Liver (tissue), 9 donors: ENCODE data around the gene SLIT3. TPM values are rescaled to one million over a fixed set of nuclear protein-coding genes. Genes with fewer than 3 reads are reported as not detected.

Experiments
- DNase-seq: peaks from one replicate; pipeline ENCODE4 v3.0.0-alpha.2; 2017; ENCODE audit warnings: low spot score
- H3K27ac ChIP-seq, 2 donors: one replicate each; pipeline ENCODE4 v1.7.0; 2013; ENCODE audit warnings: inconsistent platforms in 2 of 2, low read length in 2 of 2, control low read depth in 1 of 2, low read depth in 1 of 2, mild to moderate bottlenecking in 1 of 2
- H3K27me3 ChIP-seq, 4 donors: one replicate each; pipeline versions ENCODE4 v1.6.1 to v1.7.0; 2013; ENCODE audit warnings: low read length in 3 of 4, inconsistent platforms in 1 of 4, mild to moderate bottlenecking in 1 of 4, moderate library complexity in 1 of 4; ENCODE audit not compliant: control insufficient read depth in 4 of 4, insufficient read depth in 4 of 4
- H3K36me3 ChIP-seq, 4 donors: one replicate each; pipeline versions ENCODE4 v1.6.1 to v1.7.0; 2013; ENCODE audit warnings: low read length in 3 of 4, mild to moderate bottlenecking in 3 of 4, low read depth in 1 of 4, moderate library complexity in 1 of 4; ENCODE audit not compliant: control insufficient read depth in 4 of 4, insufficient read depth in 3 of 4
- H3K4me1 ChIP-seq, 4 donors: one replicate each; pipeline versions ENCODE4 v1.6.1 to v1.7.0; 2013; ENCODE audit warnings: low read length in 3 of 4, mild to moderate bottlenecking in 3 of 4, moderate library complexity in 1 of 4; ENCODE audit not compliant: control insufficient read depth in 4 of 4, insufficient read depth in 4 of 4
- H3K4me3 ChIP-seq, 3 donors: one replicate each; pipeline versions ENCODE4 v1.6.1 to v1.7.0; 2013; ENCODE audit warnings: low read length in 3 of 3, control low read depth in 1 of 3, low read depth in 1 of 3, mild to moderate bottlenecking in 1 of 3
- H3K9ac ChIP-seq, 2 donors: one replicate each; pipeline ENCODE4 v1.7.0; 2013; ENCODE audit warnings: low read length in 2 of 2, mild to moderate bottlenecking in 2 of 2, moderate library complexity in 2 of 2, control low read depth in 1 of 2, low read depth in 1 of 2
- H3K9me3 ChIP-seq, 4 donors: one replicate each; pipeline versions ENCODE4 v1.6.1 to v1.7.0; 2013; ENCODE audit warnings: low read length in 3 of 4; ENCODE audit not compliant: control insufficient read depth in 4 of 4
- EGR1 ChIP-seq, 2 donors: IDR thresholded peaks; 2 replicates each; pipeline ENCODE4 v1.6.1; 2016 to 2018; ENCODE audit warnings: antibody characterized with exemption in 2 of 2, low read depth in 2 of 2
- FOXA1 ChIP-seq: IDR thresholded peaks from 2 replicates; pipeline ENCODE4 v1.6.1; 2016; ENCODE audit warnings: antibody characterized with exemption
- FOXA2 ChIP-seq: IDR thresholded peaks from 2 replicates; pipeline ENCODE4 v1.6.1; 2016; ENCODE audit warnings: antibody characterized with exemption
- GABPA ChIP-seq, 2 donors: IDR thresholded peaks in 1 of 2; conservative IDR thresholded peaks in 1 of 2; 2 replicates each; pipeline ENCODE4 v1.6.1; 2016; ENCODE audit warnings: antibody characterized with exemption in 2 of 2, mild to moderate bottlenecking in 1 of 2, moderate library complexity in 1 of 2
- HNF4A ChIP-seq, 2 donors: conservative IDR thresholded peaks; 2 replicates each; pipeline ENCODE4 v1.6.1; 2016; ENCODE audit warnings: antibody characterized with exemption in 2 of 2, mild to moderate bottlenecking in 2 of 2
- HNF4G ChIP-seq: IDR thresholded peaks from 2 replicates; pipeline ENCODE4 v1.6.1; 2016; ENCODE audit warnings: antibody characterized with exemption
- JUND ChIP-seq, 2 donors: IDR thresholded peaks; 2 replicates each; pipeline ENCODE4 v1.6.1; 2016; ENCODE audit warnings: antibody characterized with exemption in 2 of 2
- NR2F2 ChIP-seq: IDR thresholded peaks from 2 replicates; pipeline ENCODE4 v1.6.1; 2016; ENCODE audit warnings: antibody characterized with exemption
- RAD21 ChIP-seq, 2 donors: IDR thresholded peaks; 2 replicates each; pipeline ENCODE4 v1.6.1; 2016; ENCODE audit warnings: antibody characterized with exemption in 2 of 2, mild to moderate bottlenecking in 2 of 2
- RXRA ChIP-seq, 2 donors: IDR thresholded peaks; 2 replicates each; pipeline ENCODE4 v1.6.1; 2017 to 2018; ENCODE audit warnings: antibody characterized with exemption in 2 of 2, mild to moderate bottlenecking in 1 of 2
- SP1 ChIP-seq: IDR thresholded peaks from 2 replicates; pipeline ENCODE4 v1.6.1; 2018; ENCODE audit warnings: antibody characterized with exemption, mild to moderate bottlenecking
- TAF1 ChIP-seq: conservative IDR thresholded peaks from 2 replicates; pipeline ENCODE4 v1.6.1; 2016; ENCODE audit warnings: antibody characterized with exemption, mild to moderate bottlenecking
- YY1 ChIP-seq: IDR thresholded peaks from 2 replicates; pipeline ENCODE4 v1.6.1; 2016; ENCODE audit warnings: antibody characterized with exemption, mild to moderate bottlenecking
- WGBS: extraction: QIAGEN DNeasy Blood & Tissue Kit; methylation state at CpG from one replicate; pipeline ENCODE4 v1.1.7; 2013; 5-methylcytosine and 5-hydroxymethylcytosine counted together
- polyA plus RNA-seq, 2 donors: library from polyadenylated mRNA; stranded (reverse) in 1 of 2; unstranded in 1 of 2; fragments of 200-250 nt in 1 of 2; fragments of >200 nt in 1 of 2; fragmentation: Nextera tagmentation in 1 of 2; extraction: Ambion mirVana in 1 of 2; gene quantifications; one replicate each; pipeline versions ENCODE4 v1.2.1 to v1.2.3, GENCODE V29; 2013 to 2015
- total RNA-seq, 2 donors: library from RNA; depleted of rRNA; stranded (reverse); fragments of >200 nt; gene quantifications; one replicate each; pipeline ENCODE4 v1.2.3, GENCODE V29; 2014
- TF ChIP-seq, protein P1 (sequence below): IDR thresholded peaks from 2 replicates; pipeline ENCODE4 v1.6.1; 2016; ENCODE audit warnings: antibody characterized with exemption
- TF ChIP-seq, protein P2 (sequence below): IDR thresholded peaks from 2 replicates; pipeline ENCODE4 v1.6.1; 2016; ENCODE audit warnings: antibody characterized with exemption, mild to moderate bottlenecking
- TF ChIP-seq, protein P3 (sequence below): fragments of 150-350 bp; IDR thresholded peaks from 2 replicates; pipeline ENCODE4 v1.5.1; 2017; ENCODE audit warnings: improper control_type of control experiment, low read depth, low read length; ENCODE audit not compliant: missing input control
- TF ChIP-seq, protein P4 (sequence below): IDR thresholded peaks from 2 replicates; pipeline ENCODE4 v1.6.1; 2016; ENCODE audit warnings: antibody characterized with exemption
- TF ChIP-seq, protein P5 (sequence below): IDR thresholded peaks from 2 replicates; pipeline ENCODE4 v1.6.1; 2016; ENCODE audit warnings: antibody characterized with exemption
- donor health status: healthy.
- donor health status: healthy.
- donor health status: healthy.
- donor health status: healthy.
- donor health status: healthy.

Gene SLIT3
- total and polyA plus RNA-seq, 4 donors, result 0.61 to 1.3 (median 0.91) TPM

DNA sequence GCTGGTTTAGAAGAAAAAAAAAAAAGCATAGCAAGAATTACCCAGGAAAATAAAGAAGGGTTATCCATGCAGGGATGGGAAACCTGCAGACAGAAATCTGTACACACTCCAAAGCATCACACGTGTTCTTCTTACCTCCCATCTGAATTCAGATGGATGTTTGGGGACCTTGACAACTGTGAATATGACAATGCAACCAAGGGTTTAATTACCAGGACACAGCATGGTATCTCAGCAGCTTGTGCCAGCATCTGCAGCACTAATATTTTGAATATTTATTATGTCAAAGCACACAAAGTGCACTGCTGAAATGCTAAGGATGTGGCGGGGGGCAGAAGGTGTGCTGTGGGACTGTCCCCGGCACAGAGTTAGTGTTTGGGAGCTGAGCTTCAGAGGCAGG, 47.9 kb downstream of the SLIT3 start:
- Histone ChIP-seq H3K27me3 (peaks cover 0 to 5% (median 0%) of the 10 kb centered on the region in 4 donors), H3K9me3 (no peaks in the 10 kb centered on the region), H3K27ac (no peak overlapping the region), H3K36me3 (no peaks in the 10 kb centered on the region), H3K4me3 (no peak overlapping the region), H3K9ac (no peak overlapping the region), H3K4me1 (no peaks in the 10 kb centered on the region)
- no peak for TF ChIP-seq EGR1 (IDR thresholded peaks at IDR 0.05; ENCODE audit: low read depth in 2 of 2)
- TF ChIP-seq RXRA (IDR thresholded peaks at IDR 0.05), result no peak
- TF ChIP-seq, protein P1, sequence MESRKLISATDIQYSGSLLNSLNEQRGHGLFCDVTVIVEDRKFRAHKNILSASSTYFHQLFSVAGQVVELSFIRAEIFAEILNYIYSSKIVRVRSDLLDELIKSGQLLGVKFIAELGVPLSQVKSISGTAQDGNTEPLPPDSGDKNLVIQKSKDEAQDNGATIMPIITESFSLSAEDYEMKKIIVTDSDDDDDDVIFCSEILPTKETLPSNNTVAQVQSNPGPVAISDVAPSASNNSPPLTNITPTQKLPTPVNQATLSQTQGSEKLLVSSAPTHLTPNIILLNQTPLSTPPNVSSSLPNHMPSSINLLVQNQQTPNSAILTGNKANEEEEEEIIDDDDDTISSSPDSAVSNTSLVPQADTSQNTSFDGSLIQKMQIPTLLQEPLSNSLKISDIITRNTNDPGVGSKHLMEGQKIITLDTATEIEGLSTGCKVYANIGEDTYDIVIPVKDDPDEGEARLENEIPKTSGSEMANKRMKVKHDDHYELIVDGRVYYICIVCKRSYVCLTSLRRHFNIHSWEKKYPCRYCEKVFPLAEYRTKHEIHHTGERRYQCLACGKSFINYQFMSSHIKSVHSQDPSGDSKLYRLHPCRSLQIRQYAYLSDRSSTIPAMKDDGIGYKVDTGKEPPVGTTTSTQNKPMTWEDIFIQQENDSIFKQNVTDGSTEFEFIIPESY, result no peak
- TF ChIP-seq, protein P2, sequence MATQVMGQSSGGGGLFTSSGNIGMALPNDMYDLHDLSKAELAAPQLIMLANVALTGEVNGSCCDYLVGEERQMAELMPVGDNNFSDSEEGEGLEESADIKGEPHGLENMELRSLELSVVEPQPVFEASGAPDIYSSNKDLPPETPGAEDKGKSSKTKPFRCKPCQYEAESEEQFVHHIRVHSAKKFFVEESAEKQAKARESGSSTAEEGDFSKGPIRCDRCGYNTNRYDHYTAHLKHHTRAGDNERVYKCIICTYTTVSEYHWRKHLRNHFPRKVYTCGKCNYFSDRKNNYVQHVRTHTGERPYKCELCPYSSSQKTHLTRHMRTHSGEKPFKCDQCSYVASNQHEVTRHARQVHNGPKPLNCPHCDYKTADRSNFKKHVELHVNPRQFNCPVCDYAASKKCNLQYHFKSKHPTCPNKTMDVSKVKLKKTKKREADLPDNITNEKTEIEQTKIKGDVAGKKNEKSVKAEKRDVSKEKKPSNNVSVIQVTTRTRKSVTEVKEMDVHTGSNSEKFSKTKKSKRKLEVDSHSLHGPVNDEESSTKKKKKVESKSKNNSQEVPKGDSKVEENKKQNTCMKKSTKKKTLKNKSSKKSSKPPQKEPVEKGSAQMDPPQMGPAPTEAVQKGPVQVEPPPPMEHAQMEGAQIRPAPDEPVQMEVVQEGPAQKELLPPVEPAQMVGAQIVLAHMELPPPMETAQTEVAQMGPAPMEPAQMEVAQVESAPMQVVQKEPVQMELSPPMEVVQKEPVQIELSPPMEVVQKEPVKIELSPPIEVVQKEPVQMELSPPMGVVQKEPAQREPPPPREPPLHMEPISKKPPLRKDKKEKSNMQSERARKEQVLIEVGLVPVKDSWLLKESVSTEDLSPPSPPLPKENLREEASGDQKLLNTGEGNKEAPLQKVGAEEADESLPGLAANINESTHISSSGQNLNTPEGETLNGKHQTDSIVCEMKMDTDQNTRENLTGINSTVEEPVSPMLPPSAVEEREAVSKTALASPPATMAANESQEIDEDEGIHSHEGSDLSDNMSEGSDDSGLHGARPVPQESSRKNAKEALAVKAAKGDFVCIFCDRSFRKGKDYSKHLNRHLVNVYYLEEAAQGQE, result no peak
- TF ChIP-seq TAF1, result no peak
- 69% methylated on average over 3 of the region's 3 CpGs for WGBS
- DNase-seq, result no peak

DNA sequence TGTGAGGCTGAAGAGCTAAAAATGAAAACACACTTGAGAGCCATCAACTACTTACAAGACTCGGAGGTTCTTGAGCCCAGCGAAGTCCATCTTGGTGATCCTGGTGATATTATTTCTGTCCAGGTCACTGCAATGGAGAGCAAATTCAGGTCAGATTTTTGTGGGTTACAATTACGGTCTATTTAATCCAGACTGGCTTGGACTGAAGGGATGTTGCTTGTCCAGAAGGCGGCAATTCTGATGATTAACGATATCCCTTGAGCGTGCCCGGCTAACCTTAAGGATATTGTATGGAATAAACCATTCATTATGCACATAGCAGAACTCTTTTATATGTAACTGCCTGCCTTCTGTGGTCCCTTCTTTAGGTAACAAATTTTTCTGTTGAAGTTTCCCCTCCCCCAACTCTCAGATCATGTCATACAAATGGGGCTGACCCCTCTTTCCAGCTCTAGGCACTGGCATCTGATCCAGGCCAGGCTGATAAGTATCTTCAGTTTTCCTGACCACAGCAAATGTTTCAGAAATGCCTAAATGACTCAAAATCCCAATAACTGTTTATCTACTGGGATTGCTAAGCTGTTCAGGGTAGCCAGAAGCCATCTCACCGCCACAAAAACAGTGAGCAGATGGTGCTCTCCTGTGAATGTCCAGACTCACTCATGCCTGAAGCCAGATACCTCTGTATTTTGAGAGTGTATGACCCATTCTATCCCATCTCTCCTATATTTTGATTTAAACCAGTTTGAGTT, 49.4 kb downstream of the SLIT3 start:
- H3K27me3 ChIP-seq, result peaks cover 0 to 7% (median 0%) of the 10 kb centered on the region in 4 donors
- DNase-seq, result no peak
- TF ChIP-seq, protein P2, result no peak
- TF ChIP-seq YY1 (no peak), GABPA (IDR thresholded peaks at IDR 0.05 in 1 of 2, conservative IDR thresholded peaks at IDR 0.05 in 1 of 2) (no peak), HNF4G (no peak), JUND (IDR thresholded peaks at IDR 0.05) (no peak), FOXA2 (no peak), NR2F2 (no peak), HNF4A (conservative IDR thresholded peaks at IDR 0.05) (no peak), EGR1 (IDR thresholded peaks at IDR 0.05; ENCODE audit: low read depth in 2 of 2) (no peak), SP1 (no peak), TAF1 (no peak), FOXA1 (no peak), RXRA (IDR thresholded peaks at IDR 0.05) (no peak), RAD21 (IDR thresholded peaks at IDR 0.05) (no peak)
- TF ChIP-seq, protein P3, sequence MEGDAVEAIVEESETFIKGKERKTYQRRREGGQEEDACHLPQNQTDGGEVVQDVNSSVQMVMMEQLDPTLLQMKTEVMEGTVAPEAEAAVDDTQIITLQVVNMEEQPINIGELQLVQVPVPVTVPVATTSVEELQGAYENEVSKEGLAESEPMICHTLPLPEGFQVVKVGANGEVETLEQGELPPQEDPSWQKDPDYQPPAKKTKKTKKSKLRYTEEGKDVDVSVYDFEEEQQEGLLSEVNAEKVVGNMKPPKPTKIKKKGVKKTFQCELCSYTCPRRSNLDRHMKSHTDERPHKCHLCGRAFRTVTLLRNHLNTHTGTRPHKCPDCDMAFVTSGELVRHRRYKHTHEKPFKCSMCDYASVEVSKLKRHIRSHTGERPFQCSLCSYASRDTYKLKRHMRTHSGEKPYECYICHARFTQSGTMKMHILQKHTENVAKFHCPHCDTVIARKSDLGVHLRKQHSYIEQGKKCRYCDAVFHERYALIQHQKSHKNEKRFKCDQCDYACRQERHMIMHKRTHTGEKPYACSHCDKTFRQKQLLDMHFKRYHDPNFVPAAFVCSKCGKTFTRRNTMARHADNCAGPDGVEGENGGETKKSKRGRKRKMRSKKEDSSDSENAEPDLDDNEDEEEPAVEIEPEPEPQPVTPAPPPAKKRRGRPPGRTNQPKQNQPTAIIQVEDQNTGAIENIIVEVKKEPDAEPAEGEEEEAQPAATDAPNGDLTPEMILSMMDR, result no peak
- TF ChIP-seq, protein P4, sequence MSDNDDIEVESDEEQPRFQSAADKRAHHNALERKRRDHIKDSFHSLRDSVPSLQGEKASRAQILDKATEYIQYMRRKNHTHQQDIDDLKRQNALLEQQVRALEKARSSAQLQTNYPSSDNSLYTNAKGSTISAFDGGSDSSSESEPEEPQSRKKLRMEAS, result no peak
- TF ChIP-seq, protein P1, result no peak
- TF ChIP-seq, protein P5, sequence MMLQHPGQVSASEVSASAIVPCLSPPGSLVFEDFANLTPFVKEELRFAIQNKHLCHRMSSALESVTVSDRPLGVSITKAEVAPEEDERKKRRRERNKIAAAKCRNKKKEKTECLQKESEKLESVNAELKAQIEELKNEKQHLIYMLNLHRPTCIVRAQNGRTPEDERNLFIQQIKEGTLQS, result no peak
- no peaks in the 10 kb centered on the region for H3K9me3 ChIP-seq
- no peaks in the 10 kb centered on the region for H3K4me1 ChIP-seq
- no peak overlapping the region for H3K9ac ChIP-seq
- H3K36me3 ChIP-seq, result no peaks in the 10 kb centered on the region
- H3K27ac ChIP-seq, result no peak overlapping the region
- H3K4me3 ChIP-seq, result no peak overlapping the region
- WGBS, result 88% methylated on average over 8 of the region's 8 CpGs
